Measurements from ENCODE around the gene CD248. TPM values are rescaled to one million over a fixed set of nuclear protein-coding genes. Genes with fewer than 3 reads are reported as not detected.

The CD248 gene
- total RNA-seq, 1 experiment from 2014 or later = not detected

DNA sequence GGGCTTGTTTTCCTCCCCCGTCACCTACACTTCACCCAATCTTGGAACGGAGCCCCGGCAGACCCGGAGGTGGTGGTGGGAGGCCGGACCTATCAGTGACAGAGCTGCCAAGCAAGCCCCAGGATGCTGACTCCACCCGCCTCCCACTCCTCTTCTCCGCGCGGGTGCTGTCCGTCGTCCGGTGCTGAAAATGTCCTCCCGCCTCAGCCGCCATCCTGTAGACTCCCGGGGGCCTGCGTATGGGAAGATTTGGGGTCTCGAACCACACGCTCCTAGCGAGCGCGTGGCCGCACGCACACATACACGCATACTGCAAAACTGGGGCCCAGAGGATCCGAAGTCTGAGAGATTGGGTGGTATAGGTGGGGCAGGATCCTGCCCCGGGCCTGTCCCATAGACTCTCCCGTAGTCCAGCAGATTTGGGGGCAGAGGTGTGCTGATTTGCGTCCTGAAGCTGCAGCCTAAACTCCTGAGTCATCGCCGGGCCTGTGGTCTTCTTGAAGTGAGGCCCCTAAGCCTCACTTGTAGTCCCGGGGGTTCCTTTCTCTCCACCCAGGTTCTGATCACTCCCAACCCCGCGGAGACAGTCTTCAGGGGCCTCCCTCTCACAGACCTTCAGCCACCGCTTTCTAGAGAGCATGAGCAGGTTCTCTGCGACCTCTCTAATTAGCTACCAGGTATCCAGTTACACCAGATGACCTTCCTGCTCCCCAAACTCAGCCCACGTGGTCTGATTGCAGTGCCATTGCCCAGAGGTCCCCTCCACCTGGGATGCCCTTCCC, 27.1 kb downstream of the CD248 start:
- H4K20me1 ChIP-seq (ENCODE audit: insufficient read depth) = peaks cover 8% of the 10 kb centered on the region
- peak overlapping the region; percentile 71 for H3K27ac ChIP-seq
- no peaks in the 10 kb centered on the region for H3K36me3 ChIP-seq (ENCODE audit: low read depth)
- H3K4me2 ChIP-seq = peak overlapping the region; percentile 91
- peak overlapping the region; percentile 96 for H3K4me3 ChIP-seq
- H2AFZ ChIP-seq = peak overlapping the region; percentile 81
- DNase-seq = no peak
- H3K9me2 ChIP-seq (ENCODE audit: insufficient read depth) = no peaks in the 10 kb centered on the region
- peaks cover 19% of the 10 kb centered on the region for H3K4me1 ChIP-seq (replicated peaks; ENCODE audit: insufficient read depth)
- no peaks in the 10 kb centered on the region for H3K9me3 ChIP-seq (ENCODE audit: insufficient read depth, low read depth)
- peaks cover 20% of the 10 kb centered on the region for H3F3A ChIP-seq (ENCODE audit: insufficient read depth, low read depth)
- POLR2A ChIA-PET (ENCODE audit: unreplicated experiment) = interaction anchor here (0.6 to 1.6 kb wide), 10 partner anchors 22 to 666 kb away, joined by 3 to 10 read pairs (median 4); no protein-coding TSS in a partner anchor
- H3K79me2 ChIP-seq (ENCODE audit: low read depth) = peaks cover 24% of the 10 kb centered on the region
- BruUV-seq (replicated peaks) = TSS peak; percentile 89
- CTCF ChIA-PET = interaction anchor here (0.7 to 3.0 kb wide), 5 partner anchors 22 to 99 kb away, joined by 3 to 13 read pairs (median 4); partner anchors contain the start of gene RIN1
- TF ChIP-seq, protein P1, sequence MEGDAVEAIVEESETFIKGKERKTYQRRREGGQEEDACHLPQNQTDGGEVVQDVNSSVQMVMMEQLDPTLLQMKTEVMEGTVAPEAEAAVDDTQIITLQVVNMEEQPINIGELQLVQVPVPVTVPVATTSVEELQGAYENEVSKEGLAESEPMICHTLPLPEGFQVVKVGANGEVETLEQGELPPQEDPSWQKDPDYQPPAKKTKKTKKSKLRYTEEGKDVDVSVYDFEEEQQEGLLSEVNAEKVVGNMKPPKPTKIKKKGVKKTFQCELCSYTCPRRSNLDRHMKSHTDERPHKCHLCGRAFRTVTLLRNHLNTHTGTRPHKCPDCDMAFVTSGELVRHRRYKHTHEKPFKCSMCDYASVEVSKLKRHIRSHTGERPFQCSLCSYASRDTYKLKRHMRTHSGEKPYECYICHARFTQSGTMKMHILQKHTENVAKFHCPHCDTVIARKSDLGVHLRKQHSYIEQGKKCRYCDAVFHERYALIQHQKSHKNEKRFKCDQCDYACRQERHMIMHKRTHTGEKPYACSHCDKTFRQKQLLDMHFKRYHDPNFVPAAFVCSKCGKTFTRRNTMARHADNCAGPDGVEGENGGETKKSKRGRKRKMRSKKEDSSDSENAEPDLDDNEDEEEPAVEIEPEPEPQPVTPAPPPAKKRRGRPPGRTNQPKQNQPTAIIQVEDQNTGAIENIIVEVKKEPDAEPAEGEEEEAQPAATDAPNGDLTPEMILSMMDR (conservative IDR thresholded peaks at IDR 0.05) = no peak
- TF ChIP-seq EZH2 (IDR thresholded peaks at IDR 0.05; ENCODE audit: low read depth) = no peak
- intact Hi-C loops (cut with micrococcal nuclease; ENCODE audit: unreplicated experiment) = loop anchor here (1.0 kb wide), 1 partner anchor 47 kb away; the partner anchor contains the start of gene RIN1
- H3K27me3 ChIP-seq (ENCODE audit: insufficient read depth, low read depth) = no peaks in the 10 kb centered on the region

DNA sequence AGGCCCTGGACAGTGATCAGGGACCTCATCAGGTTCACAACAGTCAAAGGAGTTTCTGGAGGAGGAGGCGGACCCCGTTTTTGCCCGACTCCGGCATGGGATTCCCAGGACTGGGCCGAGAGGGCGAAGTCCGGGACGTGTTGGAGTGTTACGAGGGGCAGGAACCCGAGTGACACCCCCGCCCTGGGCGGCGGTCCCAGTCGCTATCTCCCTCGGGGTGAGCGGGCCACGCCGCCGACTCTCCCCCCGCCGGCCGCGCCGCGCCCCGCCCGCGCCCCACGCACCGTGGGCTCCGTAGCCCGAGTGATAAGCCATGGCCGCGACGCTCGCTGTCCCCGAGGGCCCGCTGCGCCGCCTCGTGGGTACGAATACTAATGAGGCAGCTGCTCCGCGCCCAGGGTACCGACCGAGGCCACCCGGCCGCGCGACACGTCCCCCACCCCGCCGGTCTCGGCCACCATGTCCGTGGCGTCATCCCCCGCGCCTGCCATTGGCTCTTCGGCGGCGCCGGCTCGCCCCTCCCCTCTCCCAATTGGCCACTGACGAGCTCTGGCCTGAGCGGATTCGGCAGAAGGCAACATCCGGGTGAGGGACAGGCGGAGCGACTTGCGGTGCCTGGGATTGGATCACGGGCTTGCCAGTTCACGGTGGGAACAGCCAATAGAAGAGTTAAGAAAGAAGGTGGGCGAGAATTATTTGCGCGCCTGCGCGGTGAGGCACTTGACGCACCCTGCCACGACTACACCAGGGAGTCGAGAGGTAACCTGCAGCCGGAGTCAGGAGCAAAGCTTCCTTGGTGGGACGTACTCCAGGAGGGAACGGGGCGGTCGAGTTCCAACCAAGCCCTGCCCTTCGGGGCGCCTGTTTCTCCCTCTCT, 27.9 kb downstream of the CD248 start, which contains the start of gene YIF1A:
TSS of gene YIF1A (minus strand) at position 473 of the 877 bp plus-strand sequence. CDS start at position 315, 158 bp downstream.
- H3K9me2 ChIP-seq (ENCODE audit: insufficient read depth) = no peaks in the 10 kb centered on the region
- no peaks in the 10 kb centered on the region for H3K27me3 ChIP-seq (ENCODE audit: insufficient read depth, low read depth)
- H3K4me1 ChIP-seq (replicated peaks; ENCODE audit: insufficient read depth) = peaks cover 19% of the 10 kb centered on the region
- H2AFZ ChIP-seq = peak within 1 kb of the TSS; percentile 81
- no peaks in the 10 kb centered on the region; the same call in 1 of the 2 replicates for H3K36me3 ChIP-seq (ENCODE audit: low read depth)
- no peaks in the 10 kb centered on the region for H3K9me3 ChIP-seq (ENCODE audit: insufficient read depth, low read depth)
- peak within 1 kb of the TSS; percentile 96 for H3K4me3 ChIP-seq
- intact Hi-C loops (cut with micrococcal nuclease; ENCODE audit: unreplicated experiment) = loop anchor here (1.0 kb wide), 1 partner anchor 47 kb away; the partner anchor contains the start of gene RIN1
- H3K79me2 ChIP-seq (ENCODE audit: low read depth) = peaks cover 24% of the 10 kb centered on the region
- TF ChIP-seq EZH2 (IDR thresholded peaks at IDR 0.05; ENCODE audit: low read depth) = no peak
- TF ChIP-seq, protein P1 (conservative IDR thresholded peaks at IDR 0.05) = no peak
- H3K4me2 ChIP-seq = peak within 1 kb of the TSS; percentile 91
- peak; percentile 99 to 100 for DNase-seq
- no TSS peak for BruUV-seq (replicated peaks)
- H3K27ac ChIP-seq = peak within 1 kb of the TSS; percentile 71
- POLR2A ChIA-PET (ENCODE audit: unreplicated experiment) = interaction anchor here (0.5 to 1.6 kb wide), 13 partner anchors 23 to 666 kb away, joined by 3 to 35 read pairs (median 5); no protein-coding TSS in a partner anchor
- H3F3A ChIP-seq (ENCODE audit: insufficient read depth, low read depth) = peaks cover 20% of the 10 kb centered on the region
- CTCF ChIA-PET = interaction anchor here (0.7 to 3.0 kb wide), 4 partner anchors 23 to 100 kb away, joined by 3 to 13 read pairs (median 4); partner anchors contain the start of gene RIN1
- peaks cover 15% of the 10 kb centered on the region for H4K20me1 ChIP-seq (ENCODE audit: insufficient read depth)
